H9 (cell line): ENCODE data around the gene TTC28. TPM values are rescaled to one million over a fixed set of nuclear protein-coding genes. Genes with fewer than 3 reads are reported as not detected.

Experiments used
- DNase-seq: peaks from one replicate; pipeline ENCODE4 v3.0.0-alpha.2; 2017
- H2AFZ ChIP-seq: one replicate; pipeline ENCODE4 v1.6.1; 2013; ENCODE audit warnings: mild to moderate bottlenecking, low read length, control low read depth, moderate library complexity
- H2AK5ac ChIP-seq: 2 replicates; pipeline ENCODE4 v1.6.1; 2013; ENCODE audit warnings: low read length, control low read depth, mixed read lengths; ENCODE audit not compliant: insufficient read length
- H2BK120ac ChIP-seq: one replicate; pipeline ENCODE4 v1.6.1; 2013; ENCODE audit warnings: low read depth, mild to moderate bottlenecking, low read length, control low read depth, inconsistent platforms; ENCODE audit not compliant: poor library complexity, severe bottlenecking
- H2BK12ac ChIP-seq: 2 replicates; pipeline ENCODE4 v1.6.1; 2013; ENCODE audit warnings: low read length, control low read depth, mixed read lengths, low read depth; ENCODE audit not compliant: insufficient read length
- H2BK15ac ChIP-seq: 2 replicates; pipeline ENCODE4 v1.6.1; 2013; ENCODE audit warnings: low read depth, low read length, control low read depth
- H2BK20ac ChIP-seq: one replicate; pipeline ENCODE4 v1.6.1; 2013; ENCODE audit warnings: low read depth, mild to moderate bottlenecking, low read length, control low read depth, inconsistent platforms; ENCODE audit not compliant: poor library complexity, severe bottlenecking
- H2BK5ac ChIP-seq: 2 replicates; pipeline ENCODE4 v1.6.1; 2013; ENCODE audit warnings: low read length, control low read depth, mixed read lengths; ENCODE audit not compliant: insufficient read length
- H3K14ac ChIP-seq: 2 replicates; pipeline ENCODE4 v1.6.1; 2013; ENCODE audit warnings: low read length, control low read depth; ENCODE audit not compliant: insufficient read depth
- H3K18ac ChIP-seq: 2 replicates; pipeline ENCODE4 v1.6.1; 2013; ENCODE audit warnings: low read depth, mild to moderate bottlenecking, mixed read lengths, low read length, control low read depth; ENCODE audit not compliant: insufficient read length
- H3K23ac ChIP-seq: 2 replicates; pipeline ENCODE4 v1.6.1; 2013; ENCODE audit warnings: low read length, control low read depth, mixed read lengths, low read depth; ENCODE audit not compliant: insufficient read length
- H3K23me2 ChIP-seq: 2 replicates; pipeline ENCODE4 v1.6.1; 2013; ENCODE audit warnings: low read depth, mild to moderate bottlenecking, mixed read lengths, low read length, control low read depth; ENCODE audit not compliant: insufficient read length, poor library complexity, severe bottlenecking
- H3K27ac ChIP-seq: 2 replicates; pipeline ENCODE4 v1.5.1; 2013; ENCODE audit warnings: low read length, control low read depth, mixed read lengths, low read depth; ENCODE audit not compliant: insufficient read length
- H3K27me3 ChIP-seq: 2 replicates; pipeline ENCODE4 v1.6.1; 2013; ENCODE audit warnings: low read length, control low read depth, inconsistent platforms; ENCODE audit not compliant: insufficient read depth
- H3K4ac ChIP-seq: 2 replicates; pipeline ENCODE4 v1.6.1; 2013; ENCODE audit warnings: low read depth, mild to moderate bottlenecking, control low read depth, inconsistent platforms, low read length, moderate library complexity
- H3K4me1 ChIP-seq: 2 replicates; pipeline ENCODE4 v1.6.1; 2013; ENCODE audit warnings: low read length, control low read depth, inconsistent platforms; ENCODE audit not compliant: insufficient read depth
- H3K4me2 ChIP-seq: 2 replicates; pipeline ENCODE4 v1.6.1; 2013; ENCODE audit warnings: low read length, control low read depth, mixed read lengths; ENCODE audit not compliant: insufficient read length, insufficient read depth
- H3K56ac ChIP-seq: 2 replicates; pipeline ENCODE4 v1.6.1; 2013; ENCODE audit warnings: low read depth, mild to moderate bottlenecking, mixed read lengths, low read length, control low read depth; ENCODE audit not compliant: insufficient read length
- H3K79me1 ChIP-seq: 2 replicates; pipeline ENCODE4 v1.6.1; 2013; ENCODE audit warnings: low read depth, mild to moderate bottlenecking, moderate library complexity, low read length, control low read depth, inconsistent platforms; ENCODE audit not compliant: insufficient read depth, poor library complexity, severe bottlenecking
- H3K79me2 ChIP-seq: 2 replicates; pipeline ENCODE4 v1.6.1; 2013; ENCODE audit warnings: low read length, control low read depth, inconsistent platforms; ENCODE audit not compliant: insufficient read depth
- H3K9ac ChIP-seq: 2 replicates; pipeline ENCODE4 v1.6.1; 2013; ENCODE audit warnings: low read length, control low read depth, mixed read lengths; ENCODE audit not compliant: insufficient read length; ENCODE audit errors: extremely low read depth
- H3K9me3 ChIP-seq: one replicate; pipeline ENCODE4 v1.6.1; 2013; ENCODE audit warnings: low read depth, low read length, inconsistent platforms; ENCODE audit not compliant: control insufficient read depth
- H3T11ph ChIP-seq: one replicate; pipeline ENCODE4 v1.6.1; 2013; ENCODE audit warnings: mild to moderate bottlenecking, low read length, control low read depth, inconsistent platforms
- H4K20me1 ChIP-seq: one replicate; pipeline ENCODE4 v1.6.1; 2013; ENCODE audit not compliant: control insufficient read depth, insufficient read length, insufficient read depth
- H4K5ac ChIP-seq: 2 replicates; pipeline ENCODE4 v1.6.1; 2013; ENCODE audit warnings: low read depth, mild to moderate bottlenecking, mixed read lengths, low read length, control low read depth; ENCODE audit not compliant: insufficient read length
- H4K8ac ChIP-seq: replicated peaks from 2 replicates; pipeline ENCODE4 v1.6.1; 2013; ENCODE audit warnings: low read length, control low read depth, mixed read lengths, low read depth; ENCODE audit not compliant: insufficient read length
- H4K91ac ChIP-seq: 2 replicates; pipeline ENCODE4 v1.6.1; 2013; ENCODE audit warnings: low read depth, mild to moderate bottlenecking, moderate library complexity, mixed read lengths, low read length, control low read depth; ENCODE audit not compliant: insufficient read length
- H3K27ac Mint-ChIP-seq, 3 experiments: 2 replicates in 2 of 3; 3 replicates in 1 of 3; pipeline ENCODE4 v1.8.0; 2020 to 2021; ENCODE audit warnings: mixed read lengths in 3 of 3, mild to moderate bottlenecking in 1 of 3, moderate library complexity in 1 of 3
- H3K27me3 Mint-ChIP-seq: 2 replicates; pipeline ENCODE4 v1.8.0; 2021; ENCODE audit warnings: low read depth, mild to moderate bottlenecking, moderate library complexity, mixed read lengths
- H3K36me3 Mint-ChIP-seq, 3 experiments: 2 replicates in 2 of 3; 3 replicates in 1 of 3; pipeline ENCODE4 v1.8.0; 2020 to 2021; ENCODE audit warnings: low read depth in 3 of 3, mixed read lengths in 3 of 3; ENCODE audit not compliant: insufficient read depth in 1 of 3
- H3K4me1 Mint-ChIP-seq, 2 experiments: 2 replicates each; pipeline ENCODE4 v1.8.0; 2020; ENCODE audit warnings: mixed read lengths in 2 of 2
- H3K4me3 Mint-ChIP-seq, 2 experiments: 2 replicates in 1 of 2; 3 replicates in 1 of 2; pipeline ENCODE4 v1.8.0; 2020 to 2021; ENCODE audit warnings: mild to moderate bottlenecking in 2 of 2, mixed read lengths in 2 of 2, moderate library complexity in 1 of 2
- H3K9me3 Mint-ChIP-seq, 2 experiments: 2 replicates in 1 of 2; 3 replicates in 1 of 2; pipeline ENCODE4 v1.8.0; 2020; ENCODE audit warnings: mild to moderate bottlenecking in 2 of 2, mixed read lengths in 2 of 2, moderate library complexity in 1 of 2
- CTCF ChIP-seq: fragments of 200-600 bp; sonication (generic); conservative IDR thresholded peaks from 3 replicates; pipeline ENCODE4 v1.8.0; 2021; ENCODE audit warnings: antibody characterized with exemption, mild to moderate bottlenecking
- WGBS: extraction: QIAGEN DNeasy Blood & Tissue Kit; methylation state at CpG from one replicate; pipeline ENCODE4 v1.1.7; 2013; ENCODE audit warnings: missing lambda C conversion rate, low lambda C conversion rate, mixed read lengths; ENCODE audit not compliant: insufficient read length; ENCODE audit errors: extremely low coverage; 5-methylcytosine and 5-hydroxymethylcytosine counted together
- total RNA-seq: library from RNA; stranded (reverse); gene quantifications from 2 replicates; pipeline ENCODE4 v1.2.1, GENCODE V29; 2021

TTC28 gene
- total RNA-seq, 1 experiment from 2014 or later: 13.6 TPM

DNA sequence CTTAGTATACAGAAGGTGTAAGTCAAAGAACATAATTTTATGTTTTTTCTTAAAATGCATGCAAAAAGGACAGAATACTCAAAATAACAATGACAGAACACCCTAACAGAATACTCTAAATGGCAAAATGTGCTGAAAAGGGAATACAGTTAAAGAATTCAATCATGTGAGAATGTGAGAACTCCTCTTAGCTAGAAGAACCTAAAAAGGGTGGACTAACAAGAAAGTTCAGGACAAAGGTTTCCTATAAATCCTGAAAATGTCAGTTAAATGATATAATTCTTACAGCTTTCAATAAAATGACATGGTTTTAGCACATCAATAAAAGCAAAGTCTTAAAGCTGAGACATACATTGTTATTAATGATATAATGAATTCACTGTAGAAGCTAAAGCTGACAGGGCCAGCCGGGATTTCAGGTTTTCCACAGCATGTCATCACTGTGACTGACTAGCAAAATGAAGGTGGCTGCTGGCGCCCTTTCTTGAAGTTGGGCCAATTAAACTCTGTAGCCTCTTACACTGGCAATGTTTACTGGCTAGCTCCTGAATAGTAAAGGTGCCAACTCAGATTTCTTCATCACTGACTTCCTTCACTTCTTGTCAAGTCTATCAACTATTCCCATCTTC lies 244.4 kb downstream of the TTC28 start:
- Mint-ChIP-seq H3K27me3 (no peaks in the 10 kb centered on the region), H3K36me3 (no peaks in the 10 kb centered on the region), H3K4me1 (peaks cover 4% of the 10 kb centered on the region in 2 experiments), H3K27ac (no peak overlapping the region), H3K9me3 (no peaks in the 10 kb centered on the region), H3K4me3 (no peak overlapping the region)
- Histone ChIP-seq H3K4ac (no peak overlapping the region), H3K27me3 (no peaks in the 10 kb centered on the region), H3K14ac (no peak overlapping the region), H2BK15ac (no peak overlapping the region), H4K91ac (no peak overlapping the region), H2AFZ (no peak overlapping the region), H3K23ac (no peak overlapping the region), H3K9me3 (no peaks in the 10 kb centered on the region), H4K8ac (no peak overlapping the region), H4K5ac (no peak overlapping the region), H3K27ac (no peak overlapping the region), H2BK120ac (no peak overlapping the region), H3K56ac (no peak overlapping the region), H2BK5ac (no peak overlapping the region), H3K4me2 (no peak overlapping the region), H3K79me1 (no peaks in the 10 kb centered on the region), H3K79me2 (no peaks in the 10 kb centered on the region), H2BK20ac (no peak overlapping the region), H2AK5ac (no peak overlapping the region), H3K4me1 (no peaks in the 10 kb centered on the region), H2BK12ac (no peak overlapping the region), H3K9ac (no peak overlapping the region), H3K23me2 (no peaks in the 10 kb centered on the region), H3T11ph (no peak overlapping the region), H3K18ac (no peak overlapping the region), H4K20me1 (no peaks in the 10 kb centered on the region)
- no peak for DNase-seq
- no peak for TF ChIP-seq CTCF
- WGBS: no CpG with 5 or more reads among the region's 2 CpGs
